HCT116 (cell line): ENCODE measurements around the gene NAT8. TPM values are rescaled to one million over a fixed set of nuclear protein-coding genes. Genes with fewer than 3 reads are reported as not detected.
"Not testable (repeated sequence)": the region's sequence is repeated elsewhere in the genome, so short reads cannot be mapped to it uniquely, and the experiment has no call there.

Experiments
- ATAC-seq: fragments of 200-7000 bp; cut with Tn5 transposase; 2 replicates; pipeline ENCODE4 v1.9.1; 2020; ENCODE audit warnings: mild to moderate bottlenecking, moderate library complexity
- BruUV-seq: library from RNA; stranded (reverse); fragments of 400-500 nt; replicated peaks from 2 replicates; lab custom pipeline; 2021; lab: Mats Ljungman, UMichigan
- CTCF ChIA-PET: fragments of 300-600 bp; sonication (Branson Sonifier 250); formaldehyde crosslinking; loops from one replicate; lab custom pipeline; 2021; ENCODE audit warnings: antibody characterized with exemption; lab: Charles Lee
- POLR2A ChIA-PET: fragments of 300-600, 350-600 bp; sonication (Branson Sonifier 250); formaldehyde crosslinking; loops from one replicate; lab custom pipeline; 2021; ENCODE audit warnings: antibody characterized with exemption; lab: Charles Lee
- RAD21 ChIA-PET, 2 experiments: fragments of 300-600 bp; sonication (Branson Sonifier 250); formaldehyde crosslinking; loops; one replicate each; lab custom pipeline; 2023; ENCODE audit warnings: low total read pairs in 2 of 2; ENCODE audit not compliant: uncharacterized antibody in 2 of 2, unreplicated experiment in 2 of 2, low non-redundant PET in 1 of 2; lab: Charles Lee
- DNase-seq: peaks from one replicate; pipeline ENCODE4 v3.0.0-alpha.2; 2010; ENCODE audit warnings: low read depth, low spot score
- H2AFZ ChIP-seq: fragments of 200-600 bp; shearing (Covaris generic), sonication (generic); 2 replicates; pipeline ENCODE4 v1.6.1; 2017; ENCODE audit warnings: low read depth, mixed run types, mixed read lengths, antibody characterized with exemption, low read length; ENCODE audit not compliant: poor library complexity, severe bottlenecking
- H3K27ac ChIP-seq: 2 replicates; pipeline ENCODE4 v1.5.1; 2012; ENCODE audit warnings: low read depth, low read length
- H3K27me3 ChIP-seq: fragments of 200-600 bp; sonication (generic); 2 replicates; pipeline ENCODE4 v1.6.1; 2016; ENCODE audit warnings: mixed run types, low read length, mixed read lengths; ENCODE audit not compliant: insufficient read depth
- H3K36me3 ChIP-seq, 2 experiments: fragments of 200-500 bp in 1 of 2; fragments of 200-600 bp in 1 of 2; sonication (Bioruptor generic) in 1 of 2; sonication (generic) in 1 of 2; 2 replicates each; pipeline versions ENCODE4 v1.5.1 to v1.6.1; 2014 to 2016; ENCODE audit warnings: low read length in 2 of 2, inconsistent platforms in 1 of 2, mixed read lengths in 1 of 2, mixed run types in 1 of 2; ENCODE audit not compliant: insufficient read depth in 2 of 2, control insufficient read depth in 1 of 2
- H3K4me1 ChIP-seq, 2 experiments: fragments of 200-600 bp in 1 of 2; sonication (generic) in 1 of 2; 2 replicates each; pipeline versions ENCODE4 v1.5.1 to v1.6.1; 2012 to 2017; ENCODE audit warnings: low read length in 2 of 2, inconsistent platforms in 1 of 2, mild to moderate bottlenecking in 1 of 2, mixed read lengths in 1 of 2, mixed run types in 1 of 2, moderate library complexity in 1 of 2; ENCODE audit not compliant: insufficient read depth in 2 of 2, control insufficient read depth in 1 of 2
- H3K4me2 ChIP-seq: fragments of 200-600 bp; sonication (generic); 2 replicates; pipeline ENCODE4 v1.6.1; 2017; ENCODE audit warnings: mixed run types, low read length, mixed read lengths
- H3K4me3 ChIP-seq, 2 experiments: fragments of 200-600 bp in 1 of 2; sonication (generic) in 1 of 2; replicated peaks in 1 of 2; 2 replicates each; pipeline ENCODE4 v1.5.1; 2011 to 2016; ENCODE audit warnings: low read length in 2 of 2, control low read depth in 1 of 2, low read depth in 1 of 2, mild to moderate bottlenecking in 1 of 2, mixed read lengths in 1 of 2, mixed run types in 1 of 2
- H3K79me2 ChIP-seq: fragments of 200-600 bp; sonication (generic); 2 replicates; pipeline ENCODE4 v1.6.1; 2017; ENCODE audit warnings: mild to moderate bottlenecking, mixed run types, low read length, moderate library complexity, mixed read lengths; ENCODE audit not compliant: insufficient read depth
- H3K9ac ChIP-seq: fragments of 200-600 bp; sonication (generic); 2 replicates; pipeline ENCODE4 v1.6.1; 2016; ENCODE audit warnings: low read length, mixed read lengths
- H3K9me2 ChIP-seq: fragments of 200-600 bp; sonication (generic), shearing (Covaris generic); 2 replicates; pipeline ENCODE4 v1.6.1; 2017; ENCODE audit warnings: mixed run types, mild to moderate bottlenecking, moderate library complexity; ENCODE audit not compliant: insufficient read depth
- H3K9me3 ChIP-seq, 2 experiments: fragments of 200-500 bp in 1 of 2; fragments of 200-600 bp in 1 of 2; sonication (Bioruptor generic) in 1 of 2; sonication (generic) in 1 of 2; 2 replicates each; pipeline ENCODE4 v1.6.1; 2014 to 2017; ENCODE audit warnings: low read length in 2 of 2, mixed read lengths in 2 of 2, inconsistent platforms in 1 of 2, low read depth in 1 of 2, mild to moderate bottlenecking in 1 of 2, mixed run types in 1 of 2, moderate library complexity in 1 of 2; ENCODE audit not compliant: control insufficient read depth in 1 of 2, insufficient read depth in 1 of 2
- H4K20me1 ChIP-seq: fragments of 200-600 bp; sonication (generic), shearing (Covaris generic); 2 replicates; pipeline ENCODE4 v1.6.1; 2017; ENCODE audit warnings: mixed run types, mild to moderate bottlenecking, moderate library complexity; ENCODE audit not compliant: insufficient read depth
- RAD21 ChIP-seq: IDR thresholded peaks from 2 replicates; pipeline ENCODE4 v1.6.1; 2012; ENCODE audit warnings: low read depth, mild to moderate bottlenecking
- intact Hi-C: fragments of 100-400 bp; cut with micrococcal nuclease; formaldehyde crosslinking; loops from 2 replicates; pipeline ENCODE4 v1.10.0; 2022
- total RNA-seq: library from RNA; stranded (reverse); gene quantifications from one replicate; pipeline ENCODE4 v1.2.1, GENCODE V29; 2021; ENCODE audit not compliant: unreplicated experiment
- TF ChIP-seq, protein P1 (sequence below), 3 experiments: fragments of 200-600 bp in 1 of 3; sonication (generic) in 1 of 3; IDR thresholded peaks in 2 of 3; conservative IDR thresholded peaks in 1 of 3; 2 replicates each; pipeline ENCODE4 v1.5.1; 2012 to 2017; ENCODE audit warnings: low read depth in 2 of 3, low read length in 2 of 3, antibody characterized with exemption in 1 of 3, borderline replicate concordance in 1 of 3, control low read depth in 1 of 3, mild to moderate bottlenecking in 1 of 3, mixed read lengths in 1 of 3, mixed run types in 1 of 3, moderate library complexity in 1 of 3; ENCODE audit not compliant: insufficient read depth in 1 of 3

Gene NAT8
- total RNA-seq, 1 experiment from 2014 or later: not detected

DNA sequence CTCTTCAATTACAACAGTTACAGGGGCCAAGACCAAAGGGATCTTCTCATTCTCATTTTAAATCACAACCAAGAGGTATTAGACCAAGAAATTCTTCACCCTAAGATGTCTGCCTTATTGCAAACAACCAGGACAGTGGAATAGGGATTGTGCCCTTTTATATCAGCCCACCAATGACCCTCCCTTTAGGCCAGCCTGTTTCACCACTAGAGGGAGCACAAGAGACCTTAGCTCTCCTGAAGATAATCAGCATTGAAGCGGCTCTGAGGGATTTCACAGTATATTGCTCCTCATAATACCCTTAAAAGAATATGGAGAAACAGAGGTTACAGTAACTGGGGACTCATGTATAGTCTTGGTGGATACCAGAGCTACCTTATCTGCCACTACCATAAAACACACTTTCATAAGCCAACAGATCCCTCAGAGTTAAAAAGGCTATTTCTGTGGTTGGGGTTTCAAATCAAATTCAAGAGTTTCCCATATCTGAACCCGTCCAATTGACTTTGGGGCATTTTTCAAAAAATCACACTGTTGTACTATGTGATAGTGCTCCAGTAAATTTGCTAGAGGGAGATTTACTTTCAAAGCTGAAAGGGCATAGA is 11.5 kb downstream of the NAT8 start:
- H3K79me2 ChIP-seq, H3K4me1 ChIP-seq, H3K4me2 ChIP-seq, POLR2A ChIA-PET, CTCF ChIA-PET, H3K27ac ChIP-seq, H4K20me1 ChIP-seq, H3K36me3 ChIP-seq, H3K9ac ChIP-seq, RAD21 ChIA-PET, H3K9me3 ChIP-seq, H3K27me3 ChIP-seq, H3K9me2 ChIP-seq, BruUV-seq: not testable (repeated sequence)
- DNase-seq (peak; percentile 10), ATAC-seq (peak; percentile 100)
- peak overlapping the region; percentile 14 for H2AFZ ChIP-seq
- peak; percentile 37; the same call in 1 of the 2 replicates for TF ChIP-seq RAD21
- TF ChIP-seq, protein P1, sequence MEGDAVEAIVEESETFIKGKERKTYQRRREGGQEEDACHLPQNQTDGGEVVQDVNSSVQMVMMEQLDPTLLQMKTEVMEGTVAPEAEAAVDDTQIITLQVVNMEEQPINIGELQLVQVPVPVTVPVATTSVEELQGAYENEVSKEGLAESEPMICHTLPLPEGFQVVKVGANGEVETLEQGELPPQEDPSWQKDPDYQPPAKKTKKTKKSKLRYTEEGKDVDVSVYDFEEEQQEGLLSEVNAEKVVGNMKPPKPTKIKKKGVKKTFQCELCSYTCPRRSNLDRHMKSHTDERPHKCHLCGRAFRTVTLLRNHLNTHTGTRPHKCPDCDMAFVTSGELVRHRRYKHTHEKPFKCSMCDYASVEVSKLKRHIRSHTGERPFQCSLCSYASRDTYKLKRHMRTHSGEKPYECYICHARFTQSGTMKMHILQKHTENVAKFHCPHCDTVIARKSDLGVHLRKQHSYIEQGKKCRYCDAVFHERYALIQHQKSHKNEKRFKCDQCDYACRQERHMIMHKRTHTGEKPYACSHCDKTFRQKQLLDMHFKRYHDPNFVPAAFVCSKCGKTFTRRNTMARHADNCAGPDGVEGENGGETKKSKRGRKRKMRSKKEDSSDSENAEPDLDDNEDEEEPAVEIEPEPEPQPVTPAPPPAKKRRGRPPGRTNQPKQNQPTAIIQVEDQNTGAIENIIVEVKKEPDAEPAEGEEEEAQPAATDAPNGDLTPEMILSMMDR (IDR thresholded peaks at IDR 0.05 in 2 of 3, conservative IDR thresholded peaks at IDR 0.05 in 1 of 3; ENCODE audit: borderline replicate concordance in 1 of 3, insufficient read depth in 1 of 3, low read depth in 2 of 3, low read length in 2 of 3): peak; percentile 23 to 66 (median 66); a peak in 5 of 6 replicates
- TF ChIP-seq, all 23 proteins: peak for 2; not testable (repeated sequence) for 21
- intact Hi-C loops: loop anchor here (2.0 to 5.0 kb wide), 2 partner anchors 60 to 522 kb away; no protein-coding TSS in a partner anchor
- H3K4me3 ChIP-seq: not testable (repeated sequence)

DNA sequence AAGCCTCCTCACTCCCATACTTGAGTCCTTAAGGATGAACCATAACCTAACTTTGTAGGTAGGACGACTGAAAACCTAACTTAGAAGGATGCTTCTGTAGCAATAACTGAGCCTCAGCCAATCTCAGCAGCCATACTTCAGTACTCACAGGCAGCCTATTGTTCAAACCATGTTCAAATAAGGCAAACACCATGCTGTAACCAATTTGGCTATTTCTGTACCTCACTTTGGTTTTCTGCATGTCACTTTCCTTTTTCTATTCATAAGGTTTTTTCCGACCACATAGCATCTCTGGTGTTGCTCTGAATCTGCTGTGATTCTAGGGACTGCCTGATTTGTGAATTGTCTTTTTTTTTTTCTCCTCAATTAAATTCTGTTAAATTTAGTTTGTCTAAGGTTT is 13.7 kb downstream of the NAT8 start:
- H4K20me1 ChIP-seq, H3K9ac ChIP-seq, DNase-seq, H3K9me3 ChIP-seq, H3K4me3 ChIP-seq, H3K36me3 ChIP-seq, H3K79me2 ChIP-seq, H3K9me2 ChIP-seq, H3K4me1 ChIP-seq, intact Hi-C loops, H3K4me2 ChIP-seq, BruUV-seq, H3K27ac ChIP-seq, ATAC-seq, H3K27me3 ChIP-seq, POLR2A ChIA-PET, CTCF ChIA-PET, H2AFZ ChIP-seq, RAD21 ChIA-PET: not testable (repeated sequence)

DNA sequence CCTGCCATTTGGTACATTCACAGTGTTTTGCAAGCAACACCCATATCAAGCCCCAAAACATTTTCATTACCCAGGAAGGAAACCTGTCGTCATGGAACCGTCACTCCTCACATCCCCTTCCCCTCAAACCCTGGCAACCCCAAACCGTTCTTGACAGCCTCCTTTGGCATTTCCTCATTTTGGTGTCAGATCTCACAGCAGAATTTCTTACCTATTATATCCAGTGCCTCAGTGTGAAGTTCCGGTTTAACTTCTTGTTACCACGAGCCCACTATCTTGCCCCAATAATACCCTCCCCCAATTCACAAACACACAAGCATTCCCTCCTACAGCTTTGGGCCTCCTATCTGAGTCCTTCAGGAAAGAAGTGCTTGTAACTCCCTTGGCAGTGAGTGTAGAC is 16.0 kb downstream of the NAT8 start:
- DNase-seq, H2AFZ ChIP-seq, H3K27me3 ChIP-seq, POLR2A ChIA-PET, H3K9me2 ChIP-seq, H3K4me2 ChIP-seq, H3K4me1 ChIP-seq, intact Hi-C loops, H4K20me1 ChIP-seq, RAD21 ChIA-PET, ATAC-seq, BruUV-seq, H3K79me2 ChIP-seq, H3K4me3 ChIP-seq, CTCF ChIA-PET, H3K36me3 ChIP-seq, H3K9ac ChIP-seq, H3K9me3 ChIP-seq, H3K27ac ChIP-seq: not testable (repeated sequence)
